Loucy (cell line): Measurements from ENCODE around the gene DNM3.

Experiments
- CTCF ChIP-seq: fragments of 200-600 bp; sonication (generic); conservative IDR thresholded peaks from 2 replicates; pipeline ENCODE4 v1.5.1; 2014; ENCODE audit warnings: mild to moderate bottlenecking, antibody characterized with exemption, low read length
- EZH2phosphoT487 ChIP-seq: fragments of 200-600 bp; IDR thresholded peaks from 2 replicates; pipeline ENCODE4 v1.6.1; 2018; ENCODE audit warnings: antibody characterized with exemption, mild to moderate bottlenecking, moderate library complexity, borderline replicate concordance

DNA sequence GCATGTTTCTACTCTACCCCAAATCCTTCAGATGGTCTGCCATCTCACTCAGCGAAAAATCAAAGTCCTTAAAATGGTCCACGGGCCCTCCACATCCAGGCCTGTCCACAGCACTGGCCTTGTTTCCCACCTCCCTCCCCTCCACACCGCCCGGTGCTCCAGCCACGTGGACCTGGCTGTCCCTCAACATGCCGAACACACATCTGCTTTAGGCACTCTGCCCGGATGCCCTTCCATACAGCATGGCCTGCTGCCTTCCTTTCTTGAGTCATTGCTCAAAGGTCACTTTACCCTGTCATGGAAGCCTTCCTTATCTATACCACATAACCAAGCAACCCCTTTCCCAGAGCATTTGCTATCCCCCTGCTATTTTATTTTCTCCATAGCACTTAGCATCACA is 143.0 kb downstream of the DNM3 start:
- TF ChIP-seq CTCF (no peak), EZH2phosphoT487 (no peak)
